Naive thymus-derived CD4-positive, alpha-beta T cell (primary cell): Measurements from ENCODE around the gene BRI3BP. TPM values are rescaled to one million over a fixed set of nuclear protein-coding genes. Genes with fewer than 3 reads are reported as not detected.
A peak's percentile ranks its signal among the peaks of the same experiment; 100 is the strongest.
"Not testable (repeated sequence)": the region's sequence is repeated elsewhere in the genome, so short reads cannot be mapped to it uniquely, and the experiment has no call there.

Experiments used
- ATAC-seq: fragments of 150-1000 bp; cut with Tn5 transposase; 2 replicates; pipeline ENCODE4 v1.10.0; 2021; ENCODE audit warnings: mild to moderate bottlenecking, moderate library complexity
- CTCF ChIA-PET: fragments of 350-600 bp; sonication (Branson Sonifier 250); formaldehyde crosslinking; loops from one replicate; lab custom pipeline; 2021; ENCODE audit warnings: antibody characterized with exemption; lab: Charles Lee
- POLR2A ChIA-PET: fragments of 350-600 bp; sonication (Branson Sonifier 250); formaldehyde crosslinking; loops from one replicate; lab custom pipeline; 2021; ENCODE audit warnings: antibody characterized with exemption, inconsistent platforms; lab: Charles Lee
- DNase-seq, 9 donors: peaks; one replicate each; pipeline versions ENCODE4 v3.0.0 to v3.0.0-alpha.2; 2020 to 2022; ENCODE audit warnings: mixed read lengths in 1 of 9
- H3K27ac ChIP-seq: one replicate; pipeline ENCODE4 v1.7.0; 2013; ENCODE audit warnings: mild to moderate bottlenecking, low read depth, low read length, moderate library complexity
- H3K27me3 ChIP-seq, 2 donors: one replicate each; pipeline ENCODE4 v1.7.0; 2013; ENCODE audit warnings: low read length in 2 of 2, mild to moderate bottlenecking in 2 of 2, moderate library complexity in 2 of 2; ENCODE audit not compliant: control insufficient read depth in 2 of 2, insufficient read depth in 2 of 2
- H3K36me3 ChIP-seq, 3 experiments: 1 replicate in 2 of 3; 2 replicates in 1 of 3; pipeline ENCODE4 v1.7.0; 2013; ENCODE audit warnings: low read length in 3 of 3, mild to moderate bottlenecking in 3 of 3, moderate library complexity in 1 of 3; ENCODE audit not compliant: insufficient read depth in 3 of 3, control insufficient read depth in 2 of 3
- H3K4me1 ChIP-seq, 2 donors: one replicate each; pipeline ENCODE4 v1.7.0; 2013; ENCODE audit warnings: low read length in 2 of 2, mild to moderate bottlenecking in 2 of 2, moderate library complexity in 1 of 2; ENCODE audit not compliant: control insufficient read depth in 2 of 2, insufficient read depth in 2 of 2
- H3K4me3 ChIP-seq: 2 replicates; pipeline ENCODE4 v1.7.0; 2013; ENCODE audit warnings: mild to moderate bottlenecking, low read length
- H3K9me3 ChIP-seq, 3 experiments: 1 replicate in 2 of 3; 2 replicates in 1 of 3; pipeline ENCODE4 v1.7.0; 2013; ENCODE audit warnings: low read length in 3 of 3; ENCODE audit not compliant: control insufficient read depth in 2 of 3
- H3K27ac Mint-ChIP-seq, 9 donors: one replicate each; pipeline ENCODE4 v1.8.0; 2020 to 2022; ENCODE audit warnings: mixed read lengths in 9 of 9, mild to moderate bottlenecking in 8 of 9, moderate library complexity in 5 of 9, inconsistent platforms in 2 of 9
- H3K27me3 Mint-ChIP-seq, 5 donors: one replicate each; pipeline ENCODE4 v1.8.0; 2021 to 2022; ENCODE audit warnings: mixed read lengths in 5 of 5, mild to moderate bottlenecking in 1 of 5
- H3K36me3 Mint-ChIP-seq, 5 donors: one replicate each; pipeline ENCODE4 v1.8.0; 2020 to 2022; ENCODE audit warnings: mixed read lengths in 5 of 5, mild to moderate bottlenecking in 3 of 5, inconsistent platforms in 1 of 5
- H3K4me1 Mint-ChIP-seq, 7 donors: one replicate each; pipeline ENCODE4 v1.8.0; 2020 to 2022; ENCODE audit warnings: mixed read lengths in 7 of 7, mild to moderate bottlenecking in 3 of 7, inconsistent platforms in 1 of 7
- H3K4me3 Mint-ChIP-seq, 10 donors: one replicate each; pipeline ENCODE4 v1.8.0; 2020 to 2022; ENCODE audit warnings: mild to moderate bottlenecking in 10 of 10, mixed read lengths in 10 of 10, moderate library complexity in 6 of 10, inconsistent platforms in 2 of 10
- H3K9me3 Mint-ChIP-seq, 11 donors: one replicate each; pipeline ENCODE4 v1.8.0; 2020 to 2022; ENCODE audit warnings: mixed read lengths in 11 of 11, mild to moderate bottlenecking in 4 of 11, inconsistent platforms in 1 of 11, moderate library complexity in 1 of 11
- intact Hi-C, 2 donors: fragments of 100-400 bp; cut with micrococcal nuclease; formaldehyde crosslinking; loops; one replicate each; pipeline ENCODE4 v1.15.1; 2023
- polyA plus RNA-seq, 2 donors: library from polyadenylated mRNA; unstranded; fragments of 300-500 nt; fragmentation: Illumina TruSeq; gene quantifications; one replicate each; pipeline ENCODE4 v1.2.3, GENCODE V29; 2021
- total RNA-seq, 6 experiments: library from RNA in 5 of 6; stranded (reverse) in 5 of 6; gene quantifications; 1 replicate in 5 of 6; 2 replicates in 1 of 6; pipeline ENCODE4 v1.2.3 and lab custom pipeline; 2021 to 2026

BRI3BP gene
- total and polyA plus RNA-seq, 7 experiments from 2014 or later, result 2.7 to 19.8 (median 5.8) TPM

GRCh38 chr12:125050868-125051267, 57.4 kb downstream of the BRI3BP start:
- Histone ChIP-seq H3K4me3 (no peak overlapping the region), H3K4me1 (peaks cover 0 to 5% of the 10 kb centered on the region in 2 donors), H3K27ac (no peak overlapping the region), H3K27me3 (no peaks in the 10 kb centered on the region), H3K9me3 (no peaks in the 10 kb centered on the region), H3K36me3 (no peaks in the 10 kb centered on the region)
- POLR2A ChIA-PET, result interaction anchor here (0.9 to 2.2 kb wide), 2 partner anchors 9 to 14 kb away, joined by 3 to 17 read pairs; partner anchors contain the start of gene AACS
- ATAC-seq (no peak), DNase-seq (no peak)
- Mint-ChIP-seq H3K27me3 (no peaks in the 10 kb centered on the region), H3K4me1 (peaks cover 0 to 11% (median 7%) of the 10 kb centered on the region in 7 donors), H3K4me3 (peak overlapping the region; percentile 20 to 97 (median 92)), H3K36me3 (no peaks in the 10 kb centered on the region), H3K27ac (peak overlapping the region in 1 of 9 donors; percentile 38), H3K9me3 (no peaks in the 10 kb centered on the region)
- CTCF ChIA-PET, result no interaction called here
- intact Hi-C loops, result no loop called here

- peaks cover 0 to 5% of the 10 kb centered on the region in 2 donors for H3K4me1 ChIP-seq
- H3K27ac Mint-ChIP-seq, result no peak overlapping the region
- peaks cover 0 to 15% (median 11%) of the 10 kb centered on the region in 5 donors for H3K27me3 Mint-ChIP-seq
- no peaks in the 10 kb centered on the region for H3K36me3 Mint-ChIP-seq
- no peak overlapping the region for H3K4me3 Mint-ChIP-seq
- ATAC-seq (no peak), DNase-seq (no peak)
- H3K4me3 ChIP-seq, result no peak overlapping the region
- CTCF ChIA-PET, result no interaction called here
- H3K4me1 Mint-ChIP-seq, result peaks cover 0 to 11% (median 7%) of the 10 kb centered on the region in 7 donors
- POLR2A ChIA-PET, result no interaction called here
- intact Hi-C loops, result no loop called here
- no peaks in the 10 kb centered on the region for H3K9me3 Mint-ChIP-seq
- no peak overlapping the region for H3K27ac ChIP-seq
- no peaks in the 10 kb centered on the region for H3K9me3 ChIP-seq
- no peaks in the 10 kb centered on the region for H3K27me3 ChIP-seq
- no peaks in the 10 kb centered on the region for H3K36me3 ChIP-seq
These were observed 60.4 kb downstream of the BRI3BP start for GRCh38 chr12:125053821-125054220.

- intact Hi-C loops, result no loop called here
- Mint-ChIP-seq H3K27ac (no peak overlapping the region), H3K27me3 (peaks cover 0 to 22% (median 12%) of the 10 kb centered on the region in 5 donors), H3K4me1 (peaks cover 0 to under 1% (median 0%) of the 10 kb centered on the region in 7 donors), H3K4me3 (no peak overlapping the region), H3K9me3 (no peaks in the 10 kb centered on the region), H3K36me3 (no peaks in the 10 kb centered on the region)
- ChIA-PET POLR2A (interaction anchor here (0.6 kb wide), 1 partner anchor 45 kb away, joined by 3 read pairs; no protein-coding TSS in a partner anchor), CTCF (no interaction called here)
- Histone ChIP-seq H3K9me3 (no peaks in the 10 kb centered on the region), H3K27me3 (no peaks in the 10 kb centered on the region), H3K36me3 (no peaks in the 10 kb centered on the region), H3K4me1 (no peaks in the 10 kb centered on the region), H3K4me3 (no peak overlapping the region), H3K27ac (no peak overlapping the region)
- DNase-seq (no peak), ATAC-seq (no peak)
These were observed 62.1 kb downstream of the BRI3BP start for GRCh38 chr12:125055591-125055990.

- Histone ChIP-seq H3K4me3 (no peak overlapping the region), H3K27ac (no peak overlapping the region), H3K36me3 (no peaks in the 10 kb centered on the region), H3K4me1 (no peaks in the 10 kb centered on the region), H3K9me3 (no peaks in the 10 kb centered on the region), H3K27me3 (no peaks in the 10 kb centered on the region)
- ATAC-seq (no peak), DNase-seq (no peak)
- intact Hi-C loops, result no loop called here
- POLR2A ChIA-PET, result no interaction called here
- Mint-ChIP-seq H3K27me3 (peaks cover 0 to 22% (median 12%) of the 10 kb centered on the region in 5 donors), H3K4me3 (no peak overlapping the region), H3K9me3 (no peaks in the 10 kb centered on the region), H3K27ac (no peak overlapping the region), H3K4me1 (no peaks in the 10 kb centered on the region), H3K36me3 (no peaks in the 10 kb centered on the region)
- CTCF ChIA-PET, result no interaction called here
These were observed 62.9 kb downstream of the BRI3BP start for GRCh38 chr12:125056306-125056705.

GRCh38 chr12:125057708-125058107, 64.3 kb downstream of the BRI3BP start:
- ATAC-seq, result no peak

GRCh38 chr12:125061229-125061628, 67.8 kb downstream of the BRI3BP start:
- H3K27ac ChIP-seq, result no peak overlapping the region
- peaks cover 0 to 13% (median 11%) of the 10 kb centered on the region in 7 donors for H3K4me1 Mint-ChIP-seq
- no peaks in the 10 kb centered on the region for H3K4me1 ChIP-seq
- intact Hi-C loops, result no loop called here
- H3K9me3 ChIP-seq, result no peaks in the 10 kb centered on the region
- H3K27me3 Mint-ChIP-seq, result peaks cover 5 to 31% (median 14%) of the 10 kb centered on the region in 5 donors
- H3K27me3 ChIP-seq, result no peaks in the 10 kb centered on the region
- H3K9me3 Mint-ChIP-seq, result peaks cover 0 to 5% (median 0%) of the 10 kb centered on the region in 11 donors
- ChIA-PET CTCF (no interaction called here), POLR2A (interaction anchor here (0.7 to 1.0 kb wide), 2 partner anchors 11 to 195 kb away, joined by 4 read pairs; no protein-coding TSS in a partner anchor)
- H3K4me3 ChIP-seq, result no peak overlapping the region
- no peak overlapping the region for H3K4me3 Mint-ChIP-seq
- peaks cover 0 to 4% (median 0%) of the 10 kb centered on the region in 3 experiments for H3K36me3 ChIP-seq
- H3K27ac Mint-ChIP-seq, result no peak overlapping the region
- ATAC-seq (no peak), DNase-seq (no peak)
- H3K36me3 Mint-ChIP-seq, result peaks cover 0 to 2% (median 0%) of the 10 kb centered on the region in 5 donors

More at GRCh38 chr12:125057708-125058107, 64.3 kb downstream of the BRI3BP start:
- ChIA-PET CTCF (no interaction called here), POLR2A (no interaction called here)
- Mint-ChIP-seq H3K27me3 (peaks cover 5 to 22% (median 12%) of the 10 kb centered on the region in 5 donors), H3K9me3 (peaks cover 0 to 5% (median 0%) of the 10 kb centered on the region in 11 donors), H3K36me3 (peaks cover 0 to 2% (median 0%) of the 10 kb centered on the region in 5 donors), H3K4me1 (no peaks in the 10 kb centered on the region), H3K27ac (no peak overlapping the region), H3K4me3 (no peak overlapping the region)
- no peak overlapping the region for H3K27ac ChIP-seq
- no peaks in the 10 kb centered on the region for H3K4me1 ChIP-seq
- no peak overlapping the region for H3K4me3 ChIP-seq
- intact Hi-C loops, result no loop called here
- H3K36me3 ChIP-seq, result no peaks in the 10 kb centered on the region
- no peaks in the 10 kb centered on the region for H3K27me3 ChIP-seq
- no peak for DNase-seq
- no peaks in the 10 kb centered on the region for H3K9me3 ChIP-seq

DNA sequence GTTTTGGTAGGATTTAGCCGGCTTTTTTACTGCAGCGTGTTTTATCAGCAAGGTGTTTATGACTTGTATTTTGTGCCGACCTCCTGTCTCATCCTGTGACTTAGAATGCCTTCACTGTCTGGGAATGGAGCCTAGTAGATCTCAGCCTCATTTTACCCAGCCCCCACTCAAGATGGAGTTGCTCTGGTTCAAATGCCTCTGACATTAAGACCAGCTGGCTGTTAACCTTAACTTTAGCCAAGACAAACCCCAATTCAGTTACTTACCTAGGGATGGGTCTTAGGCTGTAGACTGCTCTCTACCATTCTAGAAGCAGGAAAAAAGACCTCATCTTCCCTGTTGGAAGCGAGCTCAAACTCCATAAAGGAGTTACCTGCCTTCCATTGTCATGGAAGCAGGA, 70.1 kb downstream of the BRI3BP start:
- Mint-ChIP-seq H3K4me3 (peak overlapping the region in 6 of 10 donors; percentile 9 to 92 (median 40)), H3K27me3 (peaks cover 0 to 26% (median 6%) of the 10 kb centered on the region in 5 donors)
- POLR2A ChIA-PET, result interaction anchor here (0.9 to 2.1 kb wide), 3 partner anchors 10 to 70 kb away, joined by 3 to 7 read pairs (median 3); partner anchors contain the start of gene BRI3BP

More for the DNA sequence above, 70.1 kb downstream of the BRI3BP start:
- H3K4me1 ChIP-seq, H3K27me3 ChIP-seq, DNase-seq, H3K4me3 ChIP-seq, H3K9me3 Mint-ChIP-seq, H3K36me3 Mint-ChIP-seq, ATAC-seq, CTCF ChIA-PET, intact Hi-C loops, H3K9me3 ChIP-seq, H3K27ac Mint-ChIP-seq, H3K27ac ChIP-seq, H3K36me3 ChIP-seq: not testable (repeated sequence)
- H3K4me1 Mint-ChIP-seq, result peaks cover 9 to 25% (median 20%) of the 10 kb centered on the region in 7 donors
